ENCODE data around the gene TVP23A.

The TVP23A gene

DNA sequence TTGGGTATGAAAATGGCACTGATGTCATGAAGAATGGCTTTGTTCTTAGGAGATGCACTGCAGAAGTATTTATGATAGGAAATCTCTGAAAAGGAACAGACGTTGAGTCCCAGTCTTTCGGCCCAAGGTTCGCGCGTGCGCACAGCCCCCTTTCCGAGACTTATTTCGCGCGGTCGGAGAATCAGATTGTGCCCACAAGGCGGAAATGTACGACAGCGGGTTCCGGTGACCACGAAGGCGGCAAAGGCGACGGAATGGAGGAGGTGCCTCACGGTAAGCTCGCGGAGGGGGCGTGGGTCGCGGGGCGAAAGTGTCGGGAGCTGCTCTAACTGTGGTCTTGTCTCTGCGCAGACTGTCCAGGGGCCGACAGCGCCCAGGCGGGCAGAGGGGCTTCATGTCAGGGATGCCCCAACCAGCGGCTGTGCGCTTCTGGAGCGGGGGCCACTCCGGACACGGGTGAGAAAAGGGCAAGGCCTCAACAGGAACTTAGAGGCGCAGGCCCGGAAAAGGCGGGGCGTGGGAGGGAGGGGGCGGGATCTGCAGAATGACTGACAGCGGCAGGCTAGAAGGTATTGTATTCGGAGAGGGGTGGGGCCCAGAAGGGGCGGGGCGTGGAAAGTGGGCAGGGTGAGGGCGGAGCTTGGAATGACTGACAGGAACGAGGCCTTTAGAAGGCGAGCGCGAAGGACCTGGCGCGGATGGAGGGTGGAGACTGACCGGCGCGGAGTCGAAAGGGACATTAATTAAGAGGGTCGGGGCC is 74.8 kb downstream of the TVP23A start, which contains the start of gene NUBP1 (continued):
- TF ChIP-seq, protein P1, sequence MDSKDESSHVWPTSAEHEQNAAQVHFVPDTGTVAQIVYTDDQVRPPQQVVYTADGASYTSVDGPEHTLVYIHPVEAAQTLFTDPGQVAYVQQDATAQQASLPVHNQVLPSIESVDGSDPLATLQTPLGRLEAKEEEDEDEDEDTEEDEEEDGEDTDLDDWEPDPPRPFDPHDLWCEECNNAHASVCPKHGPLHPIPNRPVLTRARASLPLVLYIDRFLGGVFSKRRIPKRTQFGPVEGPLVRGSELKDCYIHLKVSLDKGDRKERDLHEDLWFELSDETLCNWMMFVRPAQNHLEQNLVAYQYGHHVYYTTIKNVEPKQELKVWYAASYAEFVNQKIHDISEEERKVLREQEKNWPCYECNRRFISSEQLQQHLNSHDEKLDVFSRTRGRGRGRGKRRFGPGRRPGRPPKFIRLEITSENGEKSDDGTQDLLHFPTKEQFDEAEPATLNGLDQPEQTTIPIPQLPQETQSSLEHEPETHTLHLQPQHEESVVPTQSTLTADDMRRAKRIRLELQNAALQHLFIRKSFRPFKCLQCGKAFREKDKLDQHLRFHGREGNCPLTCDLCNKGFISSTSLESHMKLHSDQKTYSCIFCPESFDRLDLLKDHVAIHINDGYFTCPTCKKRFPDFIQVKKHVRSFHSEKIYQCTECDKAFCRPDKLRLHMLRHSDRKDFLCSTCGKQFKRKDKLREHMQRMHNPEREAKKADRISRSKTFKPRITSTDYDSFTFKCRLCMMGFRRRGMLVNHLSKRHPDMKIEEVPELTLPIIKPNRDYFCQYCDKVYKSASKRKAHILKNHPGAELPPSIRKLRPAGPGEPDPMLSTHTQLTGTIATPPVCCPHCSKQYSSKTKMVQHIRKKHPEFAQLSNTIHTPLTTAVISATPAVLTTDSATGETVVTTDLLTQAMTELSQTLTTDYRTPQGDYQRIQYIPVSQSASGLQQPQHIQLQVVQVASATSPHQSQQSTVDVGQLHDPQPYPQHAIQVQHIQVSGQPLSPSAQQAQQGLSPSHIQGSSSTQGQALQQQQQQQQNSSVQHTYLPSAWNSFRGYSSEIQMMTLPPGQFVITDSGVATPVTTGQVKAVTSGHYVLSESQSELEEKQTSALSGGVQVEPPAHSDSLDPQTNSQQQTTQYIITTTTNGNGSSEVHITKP (tag by site-specific recombination; IDR thresholded peaks at IDR 0.05), result peak; percentile 72; the same call in 1 of the 2 replicates
- no peak for TF ChIP-seq ZNF248 (tag by site-specific recombination; IDR thresholded peaks at IDR 0.05)
- no peak for TF ChIP-seq MYNN (tag by site-specific recombination; IDR thresholded peaks at IDR 0.05; ENCODE audit: borderline replicate concordance)
- TF ChIP-seq, protein P2, sequence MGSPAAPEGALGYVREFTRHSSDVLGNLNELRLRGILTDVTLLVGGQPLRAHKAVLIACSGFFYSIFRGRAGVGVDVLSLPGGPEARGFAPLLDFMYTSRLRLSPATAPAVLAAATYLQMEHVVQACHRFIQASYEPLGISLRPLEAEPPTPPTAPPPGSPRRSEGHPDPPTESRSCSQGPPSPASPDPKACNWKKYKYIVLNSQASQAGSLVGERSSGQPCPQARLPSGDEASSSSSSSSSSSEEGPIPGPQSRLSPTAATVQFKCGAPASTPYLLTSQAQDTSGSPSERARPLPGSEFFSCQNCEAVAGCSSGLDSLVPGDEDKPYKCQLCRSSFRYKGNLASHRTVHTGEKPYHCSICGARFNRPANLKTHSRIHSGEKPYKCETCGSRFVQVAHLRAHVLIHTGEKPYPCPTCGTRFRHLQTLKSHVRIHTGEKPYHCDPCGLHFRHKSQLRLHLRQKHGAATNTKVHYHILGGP (tag by site-specific recombination; IDR thresholded peaks at IDR 0.05), result no peak
- TF ChIP-seq ZNF514 (tag by site-specific recombination; IDR thresholded peaks at IDR 0.05), result no peak
- no peak for TF ChIP-seq ZNF558 (tag by site-specific recombination; IDR thresholded peaks at IDR 0.05)
- TF ChIP-seq, protein P3, sequence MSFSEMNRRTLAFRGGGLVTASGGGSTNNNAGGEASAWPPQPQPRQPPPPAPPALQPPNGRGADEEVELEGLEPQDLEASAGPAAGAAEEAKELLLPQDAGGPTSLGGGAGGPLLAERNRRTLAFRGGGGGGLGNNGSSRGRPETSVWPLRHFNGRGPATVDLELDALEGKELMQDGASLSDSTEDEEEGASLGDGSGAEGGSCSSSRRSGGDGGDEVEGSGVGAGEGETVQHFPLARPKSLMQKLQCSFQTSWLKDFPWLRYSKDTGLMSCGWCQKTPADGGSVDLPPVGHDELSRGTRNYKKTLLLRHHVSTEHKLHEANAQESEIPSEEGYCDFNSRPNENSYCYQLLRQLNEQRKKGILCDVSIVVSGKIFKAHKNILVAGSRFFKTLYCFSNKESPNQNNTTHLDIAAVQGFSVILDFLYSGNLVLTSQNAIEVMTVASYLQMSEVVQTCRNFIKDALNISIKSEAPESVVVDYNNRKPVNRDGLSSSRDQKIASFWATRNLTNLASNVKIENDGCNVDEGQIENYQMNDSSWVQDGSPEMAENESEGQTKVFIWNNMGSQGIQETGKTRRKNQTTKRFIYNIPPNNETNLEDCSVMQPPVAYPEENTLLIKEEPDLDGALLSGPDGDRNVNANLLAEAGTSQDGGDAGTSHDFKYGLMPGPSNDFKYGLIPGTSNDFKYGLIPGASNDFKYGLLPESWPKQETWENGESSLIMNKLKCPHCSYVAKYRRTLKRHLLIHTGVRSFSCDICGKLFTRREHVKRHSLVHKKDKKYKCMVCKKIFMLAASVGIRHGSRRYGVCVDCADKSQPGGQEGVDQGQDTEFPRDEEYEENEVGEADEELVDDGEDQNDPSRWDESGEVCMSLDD (tag by site-specific recombination; IDR thresholded peaks at IDR 0.05), result no peak
- peak; percentile 94 for TF ChIP-seq ZNF2 (tag by site-specific recombination; IDR thresholded peaks at IDR 0.05)
- no peak for TF ChIP-seq ZNF292 (tag by site-specific recombination; IDR thresholded peaks at IDR 0.05; ENCODE audit: borderline replicate concordance, low read depth)
- no peak for TF ChIP-seq ZNF837 (tag by site-specific recombination; IDR thresholded peaks at IDR 0.05)
- TF ChIP-seq ZNF560 (tag by site-specific recombination; IDR thresholded peaks at IDR 0.05; ENCODE audit: borderline replicate concordance), result no peak
- no peak for TF ChIP-seq ZNF223 (tag by site-specific recombination; IDR thresholded peaks at IDR 0.05)
- TF ChIP-seq ZNF76 (tag by site-specific recombination; IDR thresholded peaks at IDR 0.05; ENCODE audit: borderline replicate concordance, low read depth), result peak; percentile 78
- TF ChIP-seq GLI2 (tag by site-specific recombination; IDR thresholded peaks at IDR 0.05; ENCODE audit: borderline replicate concordance, low read depth), result no peak
- TF ChIP-seq YY2 (tag by site-specific recombination; IDR thresholded peaks at IDR 0.05), result peak; percentile 82; the same call in 1 of the 2 replicates
- no peak for TF ChIP-seq ZNF169 (tag by site-specific recombination; IDR thresholded peaks at IDR 0.05)
- peak; percentile 74; the same call in 1 of the 2 replicates for TF ChIP-seq ZNF394 (tag by site-specific recombination; IDR thresholded peaks at IDR 0.05; ENCODE audit: borderline replicate concordance)
- peak; percentile 68 for TF ChIP-seq ZBTB17 (tag by site-specific recombination; IDR thresholded peaks at IDR 0.05)
- no peak for TF ChIP-seq ZNF677 (tag by site-specific recombination; IDR thresholded peaks at IDR 0.05)
- peak; percentile 40; the same call in 1 of the 2 replicates for TF ChIP-seq OVOL3 (tag by site-specific recombination; IDR thresholded peaks at IDR 0.05)
- TF ChIP-seq ZNF324 (tag by site-specific recombination; IDR thresholded peaks at IDR 0.05), result peak; percentile 84
- TF ChIP-seq SP2 (tag by site-specific recombination; IDR thresholded peaks at IDR 0.05), result peak; percentile 97
- 0 out of 2 replicates have a peak, but pooled peaks have one; percentile 33 for TF ChIP-seq ZNF623 (tag by site-specific recombination; IDR thresholded peaks at IDR 0.05)
- TF ChIP-seq, protein P4, sequence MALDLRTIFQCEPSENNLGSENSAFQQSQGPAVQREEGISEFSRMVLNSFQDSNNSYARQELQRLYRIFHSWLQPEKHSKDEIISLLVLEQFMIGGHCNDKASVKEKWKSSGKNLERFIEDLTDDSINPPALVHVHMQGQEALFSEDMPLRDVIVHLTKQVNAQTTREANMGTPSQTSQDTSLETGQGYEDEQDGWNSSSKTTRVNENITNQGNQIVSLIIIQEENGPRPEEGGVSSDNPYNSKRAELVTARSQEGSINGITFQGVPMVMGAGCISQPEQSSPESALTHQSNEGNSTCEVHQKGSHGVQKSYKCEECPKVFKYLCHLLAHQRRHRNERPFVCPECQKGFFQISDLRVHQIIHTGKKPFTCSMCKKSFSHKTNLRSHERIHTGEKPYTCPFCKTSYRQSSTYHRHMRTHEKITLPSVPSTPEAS (tag by site-specific recombination; IDR thresholded peaks at IDR 0.05), result no peak
- no peak for TF ChIP-seq ZNF596 (tag by site-specific recombination; IDR thresholded peaks at IDR 0.05)
- TF ChIP-seq ZEB2 (tag by site-specific recombination; IDR thresholded peaks at IDR 0.05), result peak; percentile 99
- no peak for TF ChIP-seq ZNF138 (tag by site-specific recombination; IDR thresholded peaks at IDR 0.05; ENCODE audit: borderline replicate concordance)
- peak; percentile 95 for TF ChIP-seq KLF9 (tag by site-specific recombination; IDR thresholded peaks at IDR 0.05; ENCODE audit: low read depth)
- no peak for TF ChIP-seq ZNF621 (tag by site-specific recombination; IDR thresholded peaks at IDR 0.05)
- TF ChIP-seq ZNF366 (tag by site-specific recombination; conservative IDR thresholded peaks at IDR 0.05), result 0 out of 2 replicates have a peak, but pooled peaks have one; percentile 18

Measured in HEK293 (cell line).